ENCODE data around the gene GNB3. TPM values are rescaled to one million over a fixed set of nuclear protein-coding genes. Genes with fewer than 3 reads are reported as not detected.

Gene GNB3
- total and polyA plus RNA-seq, 9 of the 15 experiments (the other 6 are each of a cell fraction or from before 2014, with no cell fraction given): 1.4 to 5.8 (median 2.0) TPM

- TF ChIP-seq, protein P1, sequence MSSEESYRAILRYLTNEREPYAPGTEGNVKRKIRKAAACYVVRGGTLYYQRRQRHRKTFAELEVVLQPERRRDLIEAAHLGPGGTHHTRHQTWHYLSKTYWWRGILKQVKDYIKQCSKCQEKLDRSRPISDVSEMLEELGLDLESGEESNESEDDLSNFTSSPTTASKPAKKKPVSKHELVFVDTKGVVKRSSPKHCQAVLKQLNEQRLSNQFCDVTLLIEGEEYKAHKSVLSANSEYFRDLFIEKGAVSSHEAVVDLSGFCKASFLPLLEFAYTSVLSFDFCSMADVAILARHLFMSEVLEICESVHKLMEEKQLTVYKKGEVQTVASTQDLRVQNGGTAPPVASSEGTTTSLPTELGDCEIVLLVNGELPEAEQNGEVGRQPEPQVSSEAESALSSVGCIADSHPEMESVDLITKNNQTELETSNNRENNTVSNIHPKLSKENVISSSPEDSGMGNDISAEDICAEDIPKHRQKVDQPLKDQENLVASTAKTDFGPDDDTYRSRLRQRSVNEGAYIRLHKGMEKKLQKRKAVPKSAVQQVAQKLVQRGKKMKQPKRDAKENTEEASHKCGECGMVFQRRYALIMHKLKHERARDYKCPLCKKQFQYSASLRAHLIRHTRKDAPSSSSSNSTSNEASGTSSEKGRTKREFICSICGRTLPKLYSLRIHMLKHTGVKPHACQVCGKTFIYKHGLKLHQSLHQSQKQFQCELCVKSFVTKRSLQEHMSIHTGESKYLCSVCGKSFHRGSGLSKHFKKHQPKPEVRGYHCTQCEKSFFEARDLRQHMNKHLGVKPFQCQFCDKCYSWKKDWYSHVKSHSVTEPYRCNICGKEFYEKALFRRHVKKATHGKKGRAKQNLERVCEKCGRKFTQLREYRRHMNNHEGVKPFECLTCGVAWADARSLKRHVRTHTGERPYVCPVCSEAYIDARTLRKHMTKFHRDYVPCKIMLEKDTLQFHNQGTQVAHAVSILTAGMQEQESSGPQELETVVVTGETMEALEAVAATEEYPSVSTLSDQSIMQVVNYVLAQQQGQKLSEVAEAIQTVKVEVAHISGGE (CRISPR knock-in tag; IDR thresholded peaks at IDR 0.05): no peak
- TF ChIP-seq COPS2 (conservative IDR thresholded peaks at IDR 0.05) (no peak), THAP7 (CRISPR knock-in tag; IDR thresholded peaks at IDR 0.05) (no peak), PPARD (CRISPR knock-in tag; IDR thresholded peaks at IDR 0.05) (no peak), SRSF9 (IDR thresholded peaks at IDR 0.05; ENCODE audit: borderline replicate concordance, low read depth, low read length) (no peak), BRD9 (IDR thresholded peaks at IDR 0.05; ENCODE audit: low read depth, partially characterized antibody) (peak; percentile 21), SAP30 (IDR thresholded peaks at IDR 0.05; ENCODE audit: borderline replicate concordance, insufficient read depth, low read depth, low read length, poor library complexity, severe bottlenecking) (peak; percentile 90), NRF1 (conservative IDR thresholded peaks at IDR 0.05 in 1 of 2, IDR thresholded peaks at IDR 0.05 in 1 of 2) (no peak; a peak in 1 of 4 replicates), POLR2AphosphoS2 (IDR thresholded peaks at IDR 0.05; ENCODE audit: low read length) (no peak), MLLT1 (IDR thresholded peaks at IDR 0.05) (peak in 1 of 2 experiments; percentile 60; a peak in 1 of 4 replicates)
- TF ChIP-seq, protein P2, sequence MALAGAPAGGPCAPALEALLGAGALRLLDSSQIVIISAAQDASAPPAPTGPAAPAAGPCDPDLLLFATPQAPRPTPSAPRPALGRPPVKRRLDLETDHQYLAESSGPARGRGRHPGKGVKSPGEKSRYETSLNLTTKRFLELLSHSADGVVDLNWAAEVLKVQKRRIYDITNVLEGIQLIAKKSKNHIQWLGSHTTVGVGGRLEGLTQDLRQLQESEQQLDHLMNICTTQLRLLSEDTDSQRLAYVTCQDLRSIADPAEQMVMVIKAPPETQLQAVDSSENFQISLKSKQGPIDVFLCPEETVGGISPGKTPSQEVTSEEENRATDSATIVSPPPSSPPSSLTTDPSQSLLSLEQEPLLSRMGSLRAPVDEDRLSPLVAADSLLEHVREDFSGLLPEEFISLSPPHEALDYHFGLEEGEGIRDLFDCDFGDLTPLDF (CRISPR knock-in tag; IDR thresholded peaks at IDR 0.05): peak; percentile 72; the same call in 1 of the 2 replicates
- TF ChIP-seq, protein P3, sequence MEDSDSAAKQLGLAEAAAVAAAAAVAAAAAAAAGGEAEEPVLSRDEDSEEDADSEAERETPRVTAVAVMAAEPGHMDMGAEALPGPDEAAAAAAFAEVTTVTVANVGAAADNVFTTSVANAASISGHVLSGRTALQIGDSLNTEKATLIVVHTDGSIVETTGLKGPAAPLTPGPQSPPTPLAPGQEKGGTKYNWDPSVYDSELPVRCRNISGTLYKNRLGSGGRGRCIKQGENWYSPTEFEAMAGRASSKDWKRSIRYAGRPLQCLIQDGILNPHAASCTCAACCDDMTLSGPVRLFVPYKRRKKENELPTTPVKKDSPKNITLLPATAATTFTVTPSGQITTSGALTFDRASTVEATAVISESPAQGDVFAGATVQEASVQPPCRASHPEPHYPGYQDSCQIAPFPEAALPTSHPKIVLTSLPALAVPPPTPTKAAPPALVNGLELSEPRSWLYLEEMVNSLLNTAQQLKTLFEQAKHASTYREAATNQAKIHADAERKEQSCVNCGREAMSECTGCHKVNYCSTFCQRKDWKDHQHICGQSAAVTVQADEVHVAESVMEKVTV (CRISPR knock-in tag; IDR thresholded peaks at IDR 0.05): no peak
Observed at GRCh38 chr12:6851153-6851920, 10.6 kb downstream of the GNB3 start, which contains the start of gene CDCA3 (continued).

Data from K562 (cell line).